ENCODE results near the gene REEP2. TPM values are rescaled to one million over a fixed set of nuclear protein-coding genes. Genes with fewer than 3 reads are reported as not detected.

Gene REEP2
- total RNA-seq, 1 donor from 2014 or later = 3.0 TPM

DNA sequence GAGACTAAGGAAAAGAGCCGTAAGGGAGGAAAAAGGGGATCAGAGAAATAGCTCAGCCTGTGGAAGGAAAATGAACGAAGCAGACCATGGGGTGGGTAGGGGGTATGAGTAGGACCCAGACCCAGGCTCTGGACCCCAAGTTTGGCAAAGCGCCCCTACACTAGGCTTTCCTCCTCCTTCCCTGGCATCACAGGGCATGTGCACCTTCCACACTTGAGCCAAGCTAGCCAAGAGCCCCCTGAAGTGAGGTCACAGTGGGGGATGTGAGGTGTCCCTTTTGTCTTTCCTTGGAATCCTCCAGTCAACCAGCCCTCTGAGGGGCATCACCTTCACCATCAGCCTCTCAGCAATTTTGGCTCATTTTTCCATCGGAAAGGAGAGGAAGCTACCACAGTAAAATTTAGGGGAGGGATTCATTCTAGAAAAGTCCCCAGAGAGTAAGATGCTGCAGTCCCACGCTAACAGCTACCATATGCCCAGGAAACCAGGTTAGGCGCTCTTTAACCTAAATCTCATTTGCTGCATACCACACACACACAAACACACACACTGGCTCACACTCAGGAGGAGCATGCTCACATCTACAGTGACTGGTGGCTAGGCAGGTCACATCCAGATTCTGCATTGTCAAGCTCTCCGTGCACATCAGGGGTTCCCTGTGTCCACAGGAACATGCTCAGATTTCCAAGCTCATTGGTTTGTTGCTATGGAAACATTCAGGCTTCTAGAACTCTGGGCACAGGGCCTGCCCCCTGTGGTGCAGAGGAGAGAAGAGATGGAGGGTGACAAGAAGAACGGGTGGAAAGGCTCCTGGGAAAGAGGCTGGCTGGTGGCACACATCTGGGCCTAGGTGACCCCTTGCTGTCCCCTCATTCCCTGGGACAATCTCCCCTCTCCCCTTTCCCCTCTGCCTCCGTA, 9.9 kb downstream of the REEP2 start:
- intact Hi-C loops (cut with micrococcal nuclease) = no loop called here

DNA sequence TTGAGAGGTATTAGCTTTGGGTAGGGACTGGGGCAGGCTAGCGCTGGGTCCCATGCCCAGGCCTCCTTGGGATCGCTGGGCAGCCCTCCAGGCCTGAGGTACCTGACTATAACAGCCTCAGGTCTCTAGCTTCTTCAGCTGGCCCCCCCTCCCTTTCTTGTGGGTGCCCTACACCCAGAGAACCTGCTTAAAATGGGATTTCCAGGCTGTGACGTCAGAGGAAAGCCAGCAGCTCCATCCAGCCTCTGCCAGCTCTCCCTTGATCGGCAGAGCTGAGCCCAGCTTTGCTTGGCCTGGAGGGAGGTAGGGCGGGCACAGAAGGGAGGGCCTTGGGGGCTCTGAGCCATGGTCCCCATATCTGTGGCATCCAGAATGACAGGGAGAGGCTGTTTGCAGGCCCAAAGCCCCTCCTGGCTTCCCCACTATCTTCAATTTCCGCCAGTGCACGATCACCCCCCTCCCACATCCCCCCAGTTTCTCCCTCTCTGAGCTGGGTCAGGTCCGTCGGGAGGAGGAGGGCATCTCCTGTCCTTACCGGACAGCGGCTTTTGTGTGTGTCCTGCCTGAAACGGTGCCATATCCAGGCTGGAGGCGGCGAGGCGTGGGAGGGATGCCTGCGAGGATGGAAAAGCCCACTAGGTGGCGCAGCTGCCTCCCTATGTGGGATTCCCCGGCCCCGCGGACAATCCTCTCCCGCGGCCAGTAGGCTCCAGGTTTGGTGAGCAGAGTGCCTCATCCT, 10.8 kb downstream of the REEP2 start:
- intact Hi-C loops (cut with micrococcal nuclease) = loop anchor here (1.0 kb wide), 1 partner anchor 54 kb away; no protein-coding TSS in a partner anchor

DNA sequence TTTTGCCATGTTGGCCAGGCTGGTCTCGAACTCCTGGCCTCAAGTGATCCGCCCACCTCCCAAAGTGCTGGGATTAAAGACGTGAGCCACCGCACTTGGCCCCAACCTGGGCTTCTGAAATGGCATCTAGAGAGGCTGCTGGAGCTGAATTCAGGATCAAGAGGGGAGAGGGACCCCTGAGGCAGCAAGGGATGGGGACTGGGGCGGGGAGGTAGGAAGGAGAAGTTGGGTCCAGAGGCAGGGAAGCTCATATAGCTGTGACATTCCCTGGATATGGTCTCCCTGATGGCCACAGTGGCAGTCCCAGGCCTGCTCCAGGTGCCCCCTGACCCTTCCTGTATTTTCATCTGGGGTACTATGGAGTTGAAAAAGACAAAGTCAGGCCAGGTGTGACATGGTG, 12.1 kb downstream of the REEP2 start:
- intact Hi-C loops (cut with micrococcal nuclease) = loop anchor here (1.0 kb wide), 1 partner anchor 52 kb away; no protein-coding TSS in a partner anchor

DNA sequence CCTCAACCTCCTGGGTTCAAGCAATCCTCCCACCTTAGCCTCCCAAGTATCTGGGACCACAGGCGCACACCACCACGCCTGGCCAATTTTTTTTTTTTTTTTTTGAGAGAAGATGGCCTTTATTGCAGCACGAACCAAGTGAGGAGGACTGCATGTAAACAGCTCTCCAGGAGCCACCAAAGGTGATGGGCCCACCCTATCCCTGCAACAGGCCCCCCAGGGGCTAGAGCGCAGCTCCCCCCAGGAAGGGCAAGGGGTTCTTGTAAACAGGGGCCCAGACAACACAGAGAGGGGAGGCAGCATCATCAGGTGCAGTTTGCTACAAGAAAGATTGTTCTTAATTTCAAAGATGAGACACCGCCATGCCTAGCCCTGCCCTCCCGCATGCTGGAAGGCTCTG, 13.9 kb downstream of the REEP2 start:
- intact Hi-C loops (cut with micrococcal nuclease) = no loop called here

DNA sequence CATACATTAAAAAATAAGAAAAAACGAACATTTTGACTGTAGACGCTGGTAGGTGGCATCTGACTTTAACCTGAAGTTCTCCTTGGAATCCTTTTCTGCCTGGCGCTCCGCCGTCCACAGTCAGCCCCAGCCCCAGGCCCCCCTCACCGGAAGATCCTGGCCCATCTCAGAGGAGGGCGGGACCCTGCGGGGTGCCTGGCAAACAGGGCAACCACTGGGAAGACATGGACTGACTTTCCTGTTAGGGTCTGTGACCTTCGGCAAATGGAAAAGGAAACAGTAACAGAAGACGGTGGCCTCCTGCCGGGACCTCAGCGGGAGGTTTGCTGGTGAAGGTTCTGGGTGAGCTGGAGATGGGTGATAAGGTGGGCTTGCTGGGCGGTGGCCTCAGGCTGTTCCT, 14.7 kb downstream of the REEP2 start:
- intact Hi-C loops (cut with micrococcal nuclease) = no loop called here

DNA sequence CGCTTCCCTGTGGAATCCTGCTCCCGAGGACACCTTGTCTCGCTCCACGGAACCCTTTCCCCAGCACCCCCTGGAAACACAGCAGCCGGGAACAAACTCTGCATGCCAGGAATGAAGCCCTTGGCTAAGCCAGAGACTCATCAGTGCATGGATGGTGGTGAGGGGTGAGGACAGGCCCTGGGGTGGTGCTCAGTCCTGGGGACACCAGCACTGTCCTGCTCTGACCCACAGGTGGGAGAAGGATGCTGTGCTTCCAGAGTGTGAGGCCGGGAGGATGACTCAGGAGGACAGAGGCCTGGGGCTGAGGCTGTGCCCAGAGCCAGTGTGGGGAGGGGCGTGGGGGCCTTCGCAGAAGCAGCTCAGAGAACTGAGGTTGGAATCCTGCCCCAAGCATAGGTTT, 15.3 kb downstream of the REEP2 start:
- intact Hi-C loops (cut with micrococcal nuclease) = no loop called here

DNA sequence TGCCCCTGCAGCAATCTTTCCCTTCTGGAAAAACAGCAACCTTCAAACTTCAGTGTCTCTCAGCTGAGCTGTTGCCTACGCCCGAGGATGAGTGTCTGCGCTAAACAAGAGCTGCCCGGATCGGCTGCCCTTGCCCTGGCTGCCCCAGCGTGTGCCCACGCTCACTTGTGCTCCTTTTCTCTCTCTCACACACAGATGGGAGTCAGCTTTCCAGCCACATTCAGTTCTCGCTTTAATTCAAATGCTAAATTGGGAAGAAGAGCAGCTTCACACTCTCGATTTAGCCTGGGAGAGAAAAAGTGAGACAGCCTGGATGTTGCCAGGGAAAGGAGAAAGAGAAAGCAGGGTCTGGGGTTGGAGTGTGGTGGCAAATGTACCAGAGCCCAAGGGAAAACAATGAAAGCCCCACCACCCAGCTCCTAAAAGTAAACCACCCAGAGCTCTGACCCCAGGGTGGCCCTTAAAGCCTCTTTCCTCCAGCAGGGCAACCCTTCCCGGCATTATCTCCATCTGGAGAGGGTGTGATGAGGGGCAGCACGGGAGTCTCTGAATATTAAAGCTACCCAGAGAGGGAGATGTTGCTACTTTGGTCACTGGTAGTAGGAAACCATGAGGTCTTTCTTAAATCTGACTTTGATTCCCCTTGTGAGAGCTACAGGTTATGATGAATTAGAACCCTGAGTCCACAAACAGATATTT, 16.5 kb downstream of the REEP2 start:
- intact Hi-C loops (cut with micrococcal nuclease) = no loop called here

DNA sequence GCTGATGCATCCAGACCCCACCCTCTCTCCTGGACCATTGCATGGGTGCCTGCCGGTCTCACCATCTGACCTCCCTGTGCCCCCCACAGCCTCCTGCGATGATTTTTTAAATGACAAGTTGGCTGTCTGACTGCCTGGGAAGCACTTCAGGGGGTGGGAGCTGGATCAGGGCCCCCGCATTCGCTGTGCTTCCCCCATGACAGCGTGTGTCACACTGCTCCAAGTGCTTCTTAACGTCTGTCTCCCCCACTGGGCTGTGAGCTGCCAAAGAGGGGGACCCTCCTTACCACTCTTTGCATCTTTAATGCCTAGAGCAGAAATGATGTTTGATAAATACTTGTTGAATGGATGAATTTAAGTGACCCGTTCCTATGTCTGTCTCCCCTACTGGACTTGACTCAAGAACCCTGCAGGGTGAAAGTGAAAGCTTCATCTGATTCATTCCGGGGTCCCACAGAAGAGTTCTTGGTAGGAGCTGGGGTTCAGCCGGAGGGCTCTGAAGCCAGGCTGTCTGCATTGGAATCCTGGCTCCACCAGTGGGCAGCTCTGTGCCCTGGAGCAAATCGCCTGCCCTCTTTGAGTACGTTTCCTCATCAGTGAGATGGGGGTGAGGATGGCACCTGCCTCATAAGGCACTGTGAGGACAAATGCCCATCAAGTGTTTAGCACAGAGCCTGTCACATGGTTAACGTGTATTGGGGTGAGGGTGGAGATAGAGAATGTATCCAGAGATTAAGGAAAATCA, 18.8 kb downstream of the REEP2 start:
- intact Hi-C loops (cut with micrococcal nuclease) = no loop called here

DNA sequence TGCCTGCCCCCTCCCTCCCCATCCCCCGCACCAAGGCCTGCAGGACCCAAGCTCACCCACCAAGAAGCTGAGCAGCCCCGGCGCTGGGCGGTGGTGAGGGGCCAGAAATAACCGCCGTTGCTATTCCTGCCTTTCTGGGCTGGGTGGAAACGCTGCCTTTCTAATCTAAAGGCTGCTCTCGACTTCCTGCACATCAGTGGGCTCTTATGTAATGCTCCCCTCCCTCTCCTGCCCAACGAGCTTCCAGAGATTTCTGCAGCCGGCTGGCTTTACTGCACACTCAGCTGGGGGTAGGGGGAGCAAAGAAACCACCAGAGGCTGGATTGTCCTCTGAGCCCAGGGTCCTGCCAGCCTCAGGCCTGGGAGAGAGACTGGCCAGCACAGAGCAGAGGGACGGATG, 19.5 kb downstream of the REEP2 start:
- intact Hi-C loops (cut with micrococcal nuclease) = no loop called here

DNA sequence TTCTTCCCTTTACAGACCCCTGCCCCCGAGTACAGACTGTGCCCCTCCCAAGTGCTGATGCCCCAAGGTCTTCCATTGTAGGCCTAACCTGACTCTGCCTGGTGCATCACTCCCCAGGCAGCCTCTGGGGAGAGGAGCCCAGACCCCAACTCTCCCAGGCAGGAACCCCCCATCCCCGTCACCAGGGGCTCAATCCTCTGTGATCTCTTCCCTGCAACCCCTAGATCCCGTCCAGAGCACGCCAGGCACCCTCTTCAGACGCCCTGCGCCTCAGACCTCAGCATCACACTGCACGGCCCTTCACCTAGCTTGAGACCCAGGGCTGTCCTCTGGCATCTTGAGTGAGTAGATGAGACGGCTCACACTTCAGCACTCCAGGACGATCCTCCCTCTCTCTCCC, 20.0 kb downstream of the REEP2 start:
- intact Hi-C loops (cut with micrococcal nuclease) = loop anchor here (1.0 kb wide), 1 partner anchor 84 kb away; the partner anchor contains the start of gene ETF1

DNA sequence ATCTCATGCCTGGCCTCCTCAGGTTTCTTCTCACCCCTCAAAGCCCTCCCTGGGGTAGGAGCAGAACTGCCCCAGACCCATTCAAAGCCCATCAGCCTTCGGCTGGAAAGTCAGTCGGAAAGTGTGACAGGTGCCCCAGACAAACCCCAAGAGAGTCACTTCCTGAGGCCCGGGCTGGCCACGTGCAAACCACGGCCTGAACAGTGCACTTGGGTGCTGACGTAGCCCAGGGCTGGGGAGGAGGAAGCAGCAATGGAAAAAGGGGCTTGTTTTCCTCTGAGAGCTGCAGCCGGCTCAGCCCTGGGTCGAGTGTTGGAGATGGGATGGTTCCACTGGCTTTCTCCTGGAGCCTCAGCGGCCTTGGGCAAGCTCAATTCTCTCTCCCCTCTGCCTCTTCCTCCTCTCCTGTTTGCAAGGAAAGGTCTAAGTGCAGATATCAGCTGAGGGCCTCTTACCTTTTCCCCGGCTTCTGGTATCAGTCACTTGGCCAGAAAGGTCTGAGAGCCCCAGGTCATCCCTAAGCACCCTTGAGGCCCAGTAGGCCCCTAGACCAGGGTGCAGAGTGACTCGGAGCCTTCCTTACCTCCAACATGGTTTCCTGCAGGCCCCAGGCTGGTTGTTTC, 20.6 kb downstream of the REEP2 start:
- intact Hi-C loops (cut with micrococcal nuclease) = loop anchor here (1.0 kb wide), 1 partner anchor 84 kb away; the partner anchor contains the start of gene ETF1

DNA sequence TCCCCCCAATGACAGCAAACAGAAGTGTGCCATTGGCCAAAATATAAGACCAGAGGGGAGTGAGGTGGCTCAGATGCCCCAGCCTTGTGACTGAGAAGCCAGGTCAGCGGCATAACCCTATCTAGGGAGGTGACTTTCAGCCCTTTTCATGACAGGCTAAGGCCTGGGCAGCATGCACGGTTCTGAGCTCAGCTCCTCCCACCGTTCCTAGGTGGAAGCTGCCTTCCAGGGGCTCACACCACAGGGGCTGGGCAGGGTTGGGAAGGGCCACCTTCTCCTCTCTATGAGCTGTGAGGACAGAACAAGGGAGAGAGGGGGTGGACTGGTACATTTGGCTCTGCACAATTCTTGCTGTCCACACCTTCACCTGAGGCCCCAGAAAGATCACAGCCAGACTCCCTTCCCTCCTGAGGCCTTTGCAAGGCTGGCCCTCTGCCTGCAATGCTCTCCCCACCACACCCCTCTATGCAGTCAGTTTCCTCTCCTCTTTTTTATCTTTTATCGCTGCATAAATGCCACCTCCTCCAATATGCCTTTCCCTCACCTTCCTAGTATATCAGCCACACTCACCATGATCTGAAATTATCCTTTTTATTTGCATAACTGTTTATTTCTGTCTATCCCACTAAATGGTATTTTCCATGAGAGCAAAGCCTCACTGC, 21.3 kb downstream of the REEP2 start:
- intact Hi-C loops (cut with micrococcal nuclease) = loop anchor here (10.0 kb wide), 4 partner anchors 705 to 1105 kb away; partner anchors contain the start of genes HNRNPA0, MATR3, SPATA24 and UBE2D2

DNA sequence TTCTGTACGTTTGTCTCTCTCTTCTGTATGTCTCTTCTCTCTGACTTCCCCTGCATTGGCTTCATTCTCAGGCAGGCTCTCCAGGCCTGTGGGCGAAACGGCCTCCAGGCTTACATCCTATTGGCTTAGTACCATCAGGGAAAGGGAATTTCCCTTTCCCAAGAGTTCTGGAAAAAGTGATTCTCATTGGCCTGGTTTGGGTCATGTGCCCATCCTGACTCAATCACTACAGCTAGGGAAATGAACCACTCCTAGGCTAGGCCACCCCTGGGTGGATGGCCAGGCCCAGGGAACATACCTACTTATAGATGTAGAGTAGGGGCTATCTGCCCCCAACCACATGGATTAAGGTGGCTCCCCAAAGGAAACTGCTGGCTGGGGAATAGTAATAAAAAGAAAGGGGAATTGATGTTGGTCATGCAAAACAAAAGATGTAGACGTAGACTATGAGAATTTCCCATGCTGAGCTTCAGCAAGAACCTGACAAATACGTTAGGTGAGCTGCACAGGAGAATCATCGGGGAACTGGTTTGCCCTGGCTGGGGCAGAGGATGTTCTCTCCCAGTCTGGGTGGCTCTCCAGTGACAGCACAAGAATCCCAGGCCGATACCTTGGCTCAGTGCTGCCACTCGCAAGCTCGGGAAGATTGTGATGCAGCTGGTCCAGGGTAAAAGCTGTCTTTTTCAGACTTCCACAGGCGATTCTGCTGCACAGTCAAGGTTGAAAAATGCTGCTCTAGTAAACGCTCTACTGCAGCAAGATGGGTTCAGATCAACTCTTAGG, 22.7 kb downstream of the REEP2 start:
- intact Hi-C loops (cut with micrococcal nuclease) = loop anchor here (10.0 kb wide), 4 partner anchors 707 to 1103 kb away; partner anchors contain the start of genes HNRNPA0, MATR3, SPATA24 and UBE2D2

DNA sequence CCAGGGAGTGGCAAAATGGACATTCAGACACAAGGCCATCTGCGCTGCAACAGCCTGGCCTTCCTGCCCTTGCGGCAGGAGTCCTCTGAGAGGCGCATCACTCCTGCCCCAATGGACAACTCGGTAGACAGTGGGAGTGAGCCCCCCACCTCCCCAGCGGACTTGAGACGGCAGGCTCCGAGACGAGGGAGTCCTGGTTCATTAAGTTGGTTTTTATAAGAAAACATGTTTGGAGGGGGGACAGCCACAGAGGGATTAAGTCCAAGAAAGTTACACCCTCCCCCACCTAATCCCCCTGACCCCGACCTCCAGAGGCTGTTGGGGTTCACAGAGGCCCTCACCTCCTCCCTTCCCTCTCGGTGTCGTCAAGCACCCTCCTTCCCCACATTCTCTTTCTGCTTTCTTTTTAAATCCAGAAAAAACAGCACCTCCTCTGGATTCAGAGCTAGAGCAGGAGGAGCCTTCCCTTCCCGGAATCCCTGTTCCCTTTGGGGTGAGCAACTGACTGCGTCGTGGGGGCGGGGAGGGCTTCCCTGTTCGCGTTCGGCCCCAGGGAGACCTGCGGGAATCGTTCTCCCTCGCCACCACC, 24.7 kb downstream of the REEP2 start:
- intact Hi-C loops (cut with micrococcal nuclease) = loop anchor here (1.0 to 10.0 kb wide), 8 partner anchors 25 to 1101 kb away; partner anchors contain the start of genes CDC25C, ETF1, HNRNPA0 and MATR3

DNA sequence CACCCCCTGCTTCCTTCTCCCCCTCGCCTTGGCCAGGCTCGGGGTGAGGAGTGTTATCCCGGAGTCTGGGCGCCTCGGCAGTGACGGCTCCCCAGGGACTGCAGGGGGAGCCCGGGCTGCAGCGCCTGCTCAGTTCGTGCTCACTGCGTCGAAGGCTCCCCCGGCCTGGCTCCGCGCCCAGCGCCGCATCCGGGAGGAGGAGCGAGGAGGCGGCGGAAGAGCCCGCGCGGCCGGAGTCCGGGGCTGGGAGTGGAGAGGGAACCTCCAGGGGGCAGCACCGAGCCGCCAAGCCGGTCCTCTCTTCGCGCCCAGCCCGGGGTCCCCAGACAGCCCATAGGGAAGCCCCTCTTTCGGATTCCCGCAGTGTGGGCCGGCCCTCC, 25.1 kb downstream of the REEP2 start:
- intact Hi-C loops (cut with micrococcal nuclease) = loop anchor here (1.0 to 10.0 kb wide), 8 partner anchors 25 to 1101 kb away; partner anchors contain the start of genes CDC25C, ETF1, HNRNPA0 and MATR3

DNA sequence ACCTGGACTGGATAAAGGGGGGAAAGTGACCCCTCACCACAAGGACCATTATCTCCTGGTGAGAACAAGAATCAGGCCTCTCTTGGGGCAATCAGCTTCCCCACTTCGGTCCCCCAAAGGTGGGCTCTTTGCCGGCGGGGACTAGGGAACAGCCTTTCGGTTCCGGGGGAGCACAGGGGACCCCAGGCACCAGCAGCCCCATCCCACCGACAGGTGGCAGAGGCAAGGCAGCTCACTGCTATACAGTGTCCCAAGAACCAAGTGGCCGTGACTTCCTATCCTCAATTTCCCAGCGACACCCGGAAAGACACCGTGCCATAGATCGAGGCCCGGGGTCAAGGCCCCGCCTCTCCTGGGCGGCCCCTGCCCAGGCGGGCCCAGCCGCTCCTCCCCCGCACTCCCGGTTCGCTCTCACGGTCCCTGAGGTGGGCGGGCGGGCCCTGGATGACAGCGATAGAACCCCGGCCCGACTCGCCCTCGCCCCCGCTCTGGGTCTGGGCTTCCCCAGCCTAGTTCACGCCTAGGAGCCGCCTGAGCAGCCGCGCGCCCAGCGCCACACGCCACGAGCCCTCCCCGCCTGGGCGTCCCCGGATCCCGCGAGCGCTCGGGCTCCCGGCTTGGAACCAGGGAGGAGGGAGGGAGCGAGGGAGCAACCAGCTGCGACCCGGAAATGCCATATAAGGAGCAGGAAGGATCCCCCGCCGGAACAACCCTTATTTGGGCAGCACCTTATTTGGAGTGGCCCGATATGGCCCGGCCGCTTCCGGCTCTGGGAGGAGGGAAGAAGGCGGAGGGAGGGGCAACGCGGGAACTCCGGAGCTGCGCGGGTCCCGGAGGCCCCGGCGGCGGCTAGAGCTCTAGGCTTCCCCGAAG, 25.8 kb downstream of the REEP2 start:
- intact Hi-C loops (cut with micrococcal nuclease) = loop anchor here (1.0 to 10.0 kb wide), 12 partner anchors 26 to 1100 kb away; partner anchors contain the start of genes CDC25C, ETF1, FAM53C and HNRNPA0

All from T-helper 2 cell treated with Interferon-gamma antibody and Interleukin-4, amounts not matched to agents 100 ng/mL and 5 ng/mL, for 36 hours (primary cell).